ENCODE measurements around the gene KCNH2.

DNA sequence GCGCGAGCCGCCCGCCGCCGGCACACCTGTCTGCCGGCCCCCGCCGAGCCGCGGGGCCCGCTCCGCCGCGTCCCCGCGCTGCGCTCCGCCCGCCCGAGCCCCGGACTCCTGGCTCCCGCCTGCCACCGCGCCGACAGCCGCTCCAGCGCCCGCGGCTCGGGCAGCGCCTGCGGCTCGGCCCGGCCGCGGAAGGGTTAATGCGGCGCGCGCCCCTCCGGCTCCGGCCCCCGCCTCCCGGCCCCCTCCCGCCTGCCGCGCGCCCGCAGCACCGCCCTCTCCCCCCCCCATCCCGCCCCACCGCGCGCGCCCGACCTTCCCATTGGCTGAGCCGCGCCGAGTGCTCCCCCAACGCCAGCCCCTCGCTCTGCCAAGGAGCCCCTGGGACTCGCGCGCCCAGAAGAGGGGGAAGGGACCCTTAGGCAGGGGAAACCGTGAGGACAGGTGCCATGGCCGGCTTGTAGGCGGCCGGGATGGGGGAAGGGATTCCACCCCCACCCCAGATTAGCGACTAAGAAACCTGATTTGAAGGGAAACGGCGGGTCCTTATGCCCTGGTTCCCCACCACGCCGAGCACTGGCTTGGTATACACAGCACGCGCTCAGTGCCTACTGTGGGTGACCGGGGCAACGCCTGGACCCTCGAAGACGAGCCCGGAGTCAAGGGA, at the start of gene KCNH2:
- TF ChIP-seq CTCF (IDR thresholded peaks at IDR 0.05) (no peak), POLR2A (IDR thresholded peaks at IDR 0.05) (no peak)

All from thyroid gland (tissue), 4 donors.